HG03060 (cell line): ENCODE measurements around the gene ATG5.

Experiments
- ATAC-seq: cut with Tn5 transposase; IDR thresholded peaks from one replicate; pipeline ENCODE4 v1.9.1; 2021; ENCODE audit warnings: low read depth, moderate number of reproducible peaks; ENCODE audit not compliant: unreplicated experiment

Gene ATG5

DNA sequence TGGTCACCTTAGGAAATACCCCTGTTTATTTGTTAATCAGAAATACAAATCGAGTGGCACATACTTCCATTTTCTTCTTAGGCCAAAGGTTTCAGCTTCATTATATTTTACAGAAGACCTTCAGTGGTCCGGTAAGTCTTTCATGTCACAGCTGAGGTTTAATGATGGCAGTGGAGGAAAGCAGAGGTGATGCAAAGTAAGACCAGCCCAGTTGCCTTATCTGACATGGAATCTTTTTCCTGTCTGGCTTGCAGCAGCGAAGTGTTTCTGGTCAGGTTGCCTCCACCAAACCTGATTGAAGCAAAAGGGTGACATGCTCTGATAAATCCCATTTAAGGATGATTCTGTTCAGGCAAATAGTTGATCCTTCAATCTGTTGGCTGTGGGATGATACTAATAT is 139.4 kb downstream of the ATG5 start:
- no peak for ATAC-seq

DNA sequence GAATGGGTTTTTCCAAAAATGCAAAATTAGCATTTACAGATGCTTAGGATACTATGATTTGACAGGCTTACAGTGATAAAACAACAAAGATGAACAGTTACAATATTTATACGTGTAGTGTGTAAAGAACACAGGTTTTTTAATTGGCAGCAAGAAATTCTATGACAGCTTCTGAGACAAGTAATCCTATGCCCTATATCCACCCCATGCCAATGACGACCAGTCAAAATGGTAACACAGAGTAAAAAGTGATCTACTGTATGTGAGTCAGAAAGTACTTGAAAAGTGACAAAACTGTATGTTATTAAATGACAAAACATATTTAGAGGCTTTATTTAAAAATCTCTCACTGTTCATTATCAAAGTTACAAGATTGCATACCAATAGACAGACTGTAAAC is 139.9 kb downstream of the ATG5 start:
- no peak for ATAC-seq

DNA sequence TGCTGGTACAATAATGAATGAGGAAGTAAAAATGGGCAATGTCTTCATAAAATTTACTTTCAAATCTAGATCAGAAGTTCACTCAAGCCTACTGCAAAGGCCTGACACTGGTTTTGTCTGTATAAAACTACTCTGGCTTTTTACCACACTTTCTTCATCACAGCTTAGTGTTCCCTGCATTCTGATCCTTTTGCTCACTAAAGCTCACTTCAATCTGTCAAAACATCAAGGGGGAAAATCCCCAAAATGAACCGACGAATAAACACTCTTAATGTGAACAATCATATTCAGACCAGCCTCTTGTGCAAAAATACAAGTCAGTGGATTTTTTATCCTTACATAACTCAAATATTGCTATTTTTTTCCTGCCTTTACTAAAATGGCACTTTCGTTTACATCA is 140.9 kb downstream of the ATG5 start:
- ATAC-seq: no peak

DNA sequence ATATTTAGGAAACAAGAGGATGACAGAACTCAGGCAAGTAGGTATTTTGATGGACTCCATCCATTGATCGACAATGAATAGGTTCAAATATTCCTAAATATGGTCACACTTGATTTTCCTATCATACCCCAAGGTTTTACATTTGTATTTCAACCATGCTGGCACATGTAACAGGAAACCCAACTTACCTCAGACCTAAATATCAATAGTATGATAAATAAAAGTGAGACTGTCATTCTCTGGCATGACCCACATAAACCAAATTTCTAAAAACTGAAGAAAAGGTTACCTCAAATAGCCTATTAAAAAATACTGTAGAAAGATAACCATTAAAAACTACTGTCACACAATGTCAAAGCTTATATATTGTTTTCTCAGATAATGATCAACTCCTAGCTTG is 142.1 kb downstream of the ATG5 start:
- no peak for ATAC-seq

DNA sequence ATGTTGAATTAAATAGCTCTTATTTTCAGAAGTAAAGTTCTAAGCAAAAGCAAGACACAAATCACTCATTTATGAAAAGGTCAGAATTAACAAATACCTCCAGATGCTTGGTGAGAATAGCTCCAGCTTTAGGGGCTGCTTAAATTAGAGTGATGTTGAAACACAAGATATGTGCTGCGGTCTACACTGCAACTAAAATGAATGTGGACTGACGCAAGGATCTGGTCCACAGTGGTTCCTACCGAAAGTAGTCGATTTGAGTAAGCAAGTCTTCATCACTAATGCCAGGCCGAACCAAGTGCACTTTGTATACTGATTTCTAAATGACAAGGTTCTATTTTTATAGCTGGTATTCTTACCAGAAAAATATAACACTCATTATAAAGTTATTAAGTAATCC is 143.1 kb downstream of the ATG5 start:
- peak; percentile 89 for ATAC-seq

GRCh38 chr6:106181664-106182418 is 143.7 kb downstream of the ATG5 start:
- ATAC-seq: no peak

DNA sequence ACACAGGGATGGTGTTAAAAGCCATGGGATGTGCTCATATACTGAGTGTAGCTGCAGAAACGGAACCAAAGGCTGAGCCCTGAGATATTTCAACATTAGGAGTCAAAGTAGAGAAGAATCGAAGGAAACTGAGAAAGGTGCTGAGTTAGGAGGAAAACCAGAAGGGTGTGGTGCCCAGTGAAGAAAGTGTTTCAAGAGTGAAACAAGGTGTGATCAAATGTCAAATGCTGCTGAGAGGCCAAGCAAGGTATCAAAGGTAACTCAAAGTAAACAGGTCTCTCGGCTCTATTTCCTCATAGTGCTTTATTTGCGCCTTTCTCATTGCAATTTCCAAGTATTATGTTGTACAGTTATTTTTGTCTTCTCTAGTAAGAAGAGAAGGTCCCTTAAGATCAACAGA is 145.4 kb downstream of the ATG5 start:
- no peak for ATAC-seq

DNA sequence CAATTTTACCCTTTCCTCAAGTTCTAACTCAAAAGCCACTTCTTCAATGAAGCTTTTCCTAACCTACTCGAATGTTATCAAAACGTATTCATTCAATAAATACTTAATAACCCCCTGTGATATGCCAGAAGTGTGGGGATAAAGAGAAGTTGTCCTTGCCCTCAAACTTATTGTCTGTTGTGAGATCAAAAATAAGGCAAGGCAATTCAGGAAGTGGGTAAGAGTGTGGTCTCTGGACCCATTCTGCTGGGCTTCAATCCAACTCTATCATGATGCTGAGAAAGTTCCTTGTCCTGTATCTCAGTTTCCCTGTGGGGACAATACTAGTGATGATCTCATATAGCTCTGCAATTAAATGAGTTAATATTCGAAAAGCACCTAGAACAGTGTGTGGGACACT is 146.7 kb downstream of the ATG5 start:
- ATAC-seq: no peak

DNA sequence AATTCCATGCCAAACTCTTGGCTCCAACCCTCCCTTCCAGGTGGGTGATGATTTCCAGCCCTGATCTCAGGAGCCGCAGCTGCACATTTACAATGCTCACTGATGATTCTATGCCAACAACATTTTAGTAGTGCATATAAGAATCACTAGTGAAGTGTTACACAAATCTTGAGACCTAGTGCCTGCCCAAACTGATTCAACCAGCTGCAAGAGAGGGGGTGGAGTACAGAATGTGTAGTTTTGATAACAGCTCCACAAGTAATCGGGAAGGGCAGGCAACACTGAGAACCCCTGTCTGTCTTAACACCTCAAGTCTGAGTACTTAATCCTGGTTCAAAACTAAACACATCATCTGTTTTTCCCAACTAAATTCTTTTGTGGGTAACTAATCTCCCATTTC is 147.8 kb downstream of the ATG5 start:
- no peak for ATAC-seq

GRCh38 chr6:106173124-106173879 is 152.3 kb downstream of the ATG5 start:
- no peak for ATAC-seq

DNA sequence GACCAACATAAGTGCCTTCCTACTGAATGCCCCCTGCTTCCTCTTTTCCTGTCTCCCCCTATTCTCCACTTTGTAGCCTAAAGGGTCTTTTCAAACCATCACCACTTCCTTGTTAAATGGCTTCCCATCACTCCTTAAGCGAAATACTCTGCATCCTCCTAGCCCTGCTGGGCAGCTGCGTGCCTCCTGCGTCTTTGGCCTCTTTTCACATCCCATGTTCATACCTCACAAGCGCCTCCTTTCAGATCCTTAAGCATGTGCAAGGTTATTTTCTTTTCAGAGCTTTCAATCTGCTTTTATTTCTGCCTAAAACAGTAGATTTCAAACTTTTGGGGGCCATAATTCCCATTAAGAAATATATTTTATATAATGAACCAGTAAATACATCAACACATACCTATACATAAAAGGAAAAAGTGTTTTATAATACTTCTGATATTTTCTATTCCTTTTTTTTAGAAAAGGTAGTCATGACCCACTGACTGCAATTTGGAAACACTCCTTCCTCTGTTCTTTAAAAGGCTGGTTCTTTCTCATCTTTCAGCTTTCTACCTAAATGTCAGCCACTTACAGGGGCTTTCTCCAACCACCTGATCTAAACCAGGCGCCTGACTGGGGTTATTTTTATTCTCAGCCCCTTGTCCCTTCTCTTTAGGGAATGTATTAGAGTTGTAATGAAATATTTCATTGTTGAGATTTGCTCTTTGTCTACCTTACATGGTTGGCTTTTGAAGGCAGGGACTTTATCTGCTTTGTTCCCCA is 155.3 kb downstream of the ATG5 start:
- no peak for ATAC-seq

- no peak for ATAC-seq
Observed at GRCh38 chr6:106169517-106169916, 156.0 kb downstream of the ATG5 start.

- no peak for ATAC-seq
Observed at GRCh38 chr6:106168097-106168888, 157.3 kb downstream of the ATG5 start.

DNA sequence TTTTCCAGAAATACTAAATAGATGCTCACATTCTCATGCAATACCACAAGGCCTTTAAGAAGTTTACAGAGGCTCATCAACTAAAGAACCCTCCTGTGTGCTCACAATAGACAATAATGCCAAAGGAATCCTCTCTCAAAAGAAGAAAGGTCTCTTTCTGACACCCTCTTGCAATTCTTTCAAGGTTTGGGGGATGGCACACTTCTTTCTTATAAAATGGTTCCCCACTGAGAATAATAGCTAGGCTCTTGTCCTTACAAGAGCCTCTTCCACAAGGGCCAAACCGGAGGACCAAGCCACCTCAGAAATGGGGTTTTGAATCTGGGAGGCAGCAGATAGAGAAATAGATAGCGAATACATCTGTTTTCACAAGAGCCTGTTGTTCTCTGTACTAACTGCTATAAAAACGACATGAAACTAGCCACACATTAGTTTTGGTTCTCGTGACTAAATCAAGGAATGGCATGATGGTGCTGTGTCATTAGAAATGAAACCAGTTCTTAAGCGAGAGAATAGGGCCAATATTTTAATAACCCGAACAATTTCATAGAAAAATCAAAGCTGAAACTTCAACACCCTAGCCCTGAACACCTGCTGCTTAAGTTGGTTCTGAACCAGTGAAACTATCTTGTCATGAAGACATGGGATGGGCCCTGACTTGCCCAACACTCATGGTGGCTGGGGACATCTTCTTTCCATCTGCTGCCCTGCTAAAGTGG is 158.3 kb downstream of the ATG5 start:
- no peak for ATAC-seq

- no peak for ATAC-seq
Observed at GRCh38 chr6:106165885-106166485, 159.6 kb downstream of the ATG5 start.

- ATAC-seq: peak; percentile 25
Observed at GRCh38 chr6:106163966-106164877, 161.3 kb downstream of the ATG5 start.

DNA sequence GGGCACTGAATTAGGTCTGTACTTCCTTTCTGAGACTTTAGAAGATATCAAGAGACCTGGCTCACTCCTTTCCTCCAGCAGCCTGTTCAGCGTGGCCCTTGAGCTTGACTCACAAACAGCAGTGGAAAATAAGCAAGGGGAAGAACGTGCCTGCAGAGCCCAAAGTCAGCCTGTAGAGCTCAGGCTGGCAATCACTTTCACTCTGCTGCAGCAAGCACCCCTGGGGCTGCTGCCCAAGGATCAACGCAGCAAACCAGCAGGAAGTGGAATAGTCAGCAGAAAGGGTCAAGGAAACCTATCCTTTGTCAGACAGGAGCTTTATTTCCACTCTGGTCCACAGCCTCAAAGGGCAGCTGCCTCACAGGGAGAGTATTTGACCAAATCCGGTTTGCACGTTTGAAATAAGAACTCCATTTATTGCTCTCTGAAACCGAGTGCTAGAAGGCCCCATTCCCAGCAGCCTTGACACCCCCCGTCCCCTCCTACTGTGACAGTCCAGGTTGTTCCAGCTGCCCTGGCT is 162.1 kb downstream of the ATG5 start:
- no peak for ATAC-seq

GRCh38 chr6:106162921-106163320 is 162.6 kb downstream of the ATG5 start:
- ATAC-seq: no peak
